ENCODE results near the gene RPGR.

DNA sequence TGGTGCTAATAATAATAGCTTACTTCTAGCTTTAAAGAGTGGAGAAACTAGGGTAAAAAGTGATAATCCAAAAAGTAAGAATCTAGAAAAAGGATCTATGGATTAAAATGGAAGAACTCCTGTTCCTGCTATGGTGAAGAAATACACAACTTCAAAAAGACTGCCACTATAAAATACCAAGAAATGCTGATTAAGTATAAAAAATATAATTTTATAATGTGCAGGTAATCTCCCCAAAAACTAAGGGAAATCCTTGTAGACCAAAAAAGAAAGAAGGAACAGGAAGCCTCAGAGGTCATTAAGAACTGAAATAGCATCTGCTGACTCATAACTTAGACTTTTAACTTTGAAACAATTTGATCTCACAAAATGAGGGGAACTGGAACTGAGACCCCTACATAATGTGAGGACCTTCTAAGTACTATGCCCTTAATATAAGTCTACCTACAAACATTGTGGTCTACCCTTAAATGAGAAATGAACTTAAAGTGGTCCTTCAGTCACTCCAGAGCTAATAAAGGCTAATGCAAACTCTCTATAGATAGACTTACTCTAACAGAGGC lies 56.1 kb downstream of the RPGR start:
- no peak for TF ChIP-seq YY1 (IDR thresholded peaks at IDR 0.05; ENCODE audit: insufficient read depth, insufficient read length)
- TF ChIP-seq ZNF274 (IDR thresholded peaks at IDR 0.05; ENCODE audit: low read depth, low read length): no peak
